ENCODE results near the gene CD24. TPM values are rescaled to one million over a fixed set of nuclear protein-coding genes. Genes with fewer than 3 reads are reported as not detected.

CD24 gene
- total and polyA plus RNA-seq, 2 of the 8 experiments (the other 6 are each of a cell fraction or from before 2014, with no cell fraction given): 2,134 to 2,327 TPM

- POLR2A ChIA-PET (ENCODE audit: partially characterized antibody): no interaction called here
- no peak overlapping the region for H2BK120ac ChIP-seq (replicated peaks; ENCODE audit: low read depth, low read length)
- H2BK15ac ChIP-seq (ENCODE audit: low read length): no peak overlapping the region
- no peaks in the 10 kb centered on the region for H3K23me2 ChIP-seq (ENCODE audit: low read depth, low read length)
- H3K4me1 ChIP-seq (replicated peaks in 1 of 4; ENCODE audit: control insufficient read depth in 3 of 4, insufficient read depth in 4 of 4, low read length in 3 of 4): no peaks in the 10 kb centered on the region
- no peak overlapping the region for H3K18ac ChIP-seq (ENCODE audit: extremely low read depth, low read length)
- no peak overlapping the region for H2AFZ ChIP-seq (ENCODE audit: low read length)
- 99% methylated on average over 5 of the region's 5 CpGs; no CpG with 5 or more reads in 1 of the 2 experiments for WGBS, 2 experiments (ENCODE audit: extremely low coverage in 1 of 2, insufficient coverage in 1 of 2, insufficient read length in 1 of 2, insufficient replicate concordance in 2 of 2, low coverage in 1 of 2, low lambda C conversion rate in 2 of 2, missing lambda C conversion rate in 1 of 2)
- no peaks in the 10 kb centered on the region for H3K9me3 ChIP-seq (ENCODE audit: insufficient read depth in 2 of 2, low read depth in 1 of 2, low read length in 1 of 2)
- FAIRE-seq (no peak), DNase-seq (ENCODE audit: low read depth in 1 of 2, low spot score in 2 of 2) (no peak)
- no peak overlapping the region for H3K23ac ChIP-seq (ENCODE audit: insufficient read length)
- H4K91ac ChIP-seq (replicated peaks; ENCODE audit: insufficient read length, low read length): no peak overlapping the region
- H3K14ac ChIP-seq (ENCODE audit: insufficient read length): no peak overlapping the region
- no peak overlapping the region for H4K5ac ChIP-seq (ENCODE audit: insufficient read length, low read depth, low read length)
- H3K27me3 ChIP-seq (replicated peaks in 1 of 4; ENCODE audit: control insufficient read depth in 3 of 4, extremely low read depth in 1 of 4, insufficient read depth in 3 of 4, low read length in 3 of 4): no peaks in the 10 kb centered on the region
- H2BK20ac ChIP-seq (ENCODE audit: low read length): no peak overlapping the region
- H3K79me1 ChIP-seq (ENCODE audit: low read depth, low read length): no peaks in the 10 kb centered on the region
- H3K9ac ChIP-seq (replicated peaks in 1 of 4; ENCODE audit: extremely low read depth in 1 of 4, low read depth in 3 of 4, low read length in 3 of 4): no peak overlapping the region
- H3K4me3 ChIP-seq (ENCODE audit: extremely low read depth in 1 of 4, insufficient read depth in 2 of 4, low read depth in 3 of 4, low read length in 4 of 4): no peak overlapping the region
- H2AK5ac ChIP-seq (ENCODE audit: low read depth, low read length): no peak overlapping the region
- no peaks in the 10 kb centered on the region for H3K79me2 ChIP-seq (ENCODE audit: control insufficient read depth in 1 of 2, insufficient read depth in 2 of 2, low read length in 2 of 2)
- no peak overlapping the region for H2BK12ac ChIP-seq (ENCODE audit: low read depth, low read length)
- no peak overlapping the region for H3K4ac ChIP-seq (replicated peaks; ENCODE audit: insufficient read length, low read depth, low read length)
- H3K36me3 ChIP-seq (ENCODE audit: control insufficient read depth in 2 of 4, insufficient read depth in 4 of 4, low read length in 3 of 4): no peaks in the 10 kb centered on the region
- no peak overlapping the region for H3K4me2 ChIP-seq (ENCODE audit: insufficient read depth in 1 of 2, low read depth in 2 of 2, low read length in 2 of 2)
- no peak overlapping the region for H2BK5ac ChIP-seq (ENCODE audit: low read depth, low read length)
- no peak overlapping the region for H4K8ac ChIP-seq (ENCODE audit: extremely low read depth, insufficient read depth, low read length)
- no peak overlapping the region for H3K56ac ChIP-seq (replicated peaks; ENCODE audit: insufficient read length, low read depth, low read length)
- H3K27ac ChIP-seq (ENCODE audit: low read depth, low read length): no peak overlapping the region
- H4K20me1 ChIP-seq (replicated peaks in 1 of 2; ENCODE audit: control insufficient read depth in 1 of 2, insufficient read depth in 2 of 2, low read length in 2 of 2): no peaks in the 10 kb centered on the region
- CTCF ChIA-PET (ENCODE audit: partially characterized antibody): interaction anchor here (2.1 kb wide), 1 partner anchor 9 kb away, joined by 13 read pairs; the partner anchor contains the start of gene MTRES1
- TF ChIP-seq TBP (IDR thresholded peaks at IDR 0.05; ENCODE audit: low read depth, low read length): no peak
- TF ChIP-seq SAP30 (IDR thresholded peaks at IDR 0.05; ENCODE audit: insufficient read depth, insufficient replicate concordance, low read length): no peak
- TF ChIP-seq BRCA1 (IDR thresholded peaks at IDR 0.05; ENCODE audit: low read depth, low read length): no peak
- TF ChIP-seq SUZ12 (IDR thresholded peaks at IDR 0.05; ENCODE audit: low read length): no peak
- TF ChIP-seq EP300 (IDR thresholded peaks at IDR 0.05; ENCODE audit: borderline replicate concordance in 1 of 2, low read depth in 2 of 2, low read length in 2 of 2): no peak
These were observed 44.5 kb upstream of the CD24 start for GRCh38 chr6:107019047-107019446.

Data from H1 (cell line).